SK-N-SH treated with all-trans-retinoic acid at 6 μM for 48 hours (cell line): ENCODE results near the gene PLA2G2F.

Experiments
- CREB5 ChIP-seq: fragments of 250-450 bp; sonication (Bioruptor Pico); IDR thresholded peaks from 2 replicates; pipeline ENCODE4 v1.5.1; 2020; ENCODE audit warnings: low read depth, mild to moderate bottlenecking, moderate library complexity
- CSRNP3 ChIP-seq: fragments of 250-450 bp; sonication (Bioruptor Pico); IDR thresholded peaks from 2 replicates; pipeline ENCODE4 v1.5.1; 2021; ENCODE audit warnings: mild to moderate bottlenecking, moderate library complexity
- PATZ1 ChIP-seq: fragments of 250-450 bp; sonication (Bioruptor Pico); IDR thresholded peaks from 2 replicates; pipeline ENCODE4 v1.8.0; 2020; ENCODE audit warnings: mild to moderate bottlenecking, moderate library complexity, borderline replicate concordance
- POU6F1 ChIP-seq: fragments of 250-450 bp; sonication (Bioruptor Pico); IDR thresholded peaks from 2 replicates; pipeline ENCODE4 v1.8.0; 2021; ENCODE audit warnings: low read depth, mild to moderate bottlenecking, moderate library complexity, borderline replicate concordance
- PPARA ChIP-seq: fragments of 250-450 bp; sonication (Bioruptor Pico); IDR thresholded peaks from 2 replicates; pipeline ENCODE4 v1.5.0; 2020; ENCODE audit warnings: mild to moderate bottlenecking, borderline replicate concordance
- TOX ChIP-seq: fragments of 250-450 bp; sonication (Bioruptor Pico); IDR thresholded peaks from 2 replicates; pipeline ENCODE4 v1.8.0; 2021; ENCODE audit warnings: mild to moderate bottlenecking, moderate library complexity, borderline replicate concordance
- ZNF8 ChIP-seq: fragments of 450-650 bp; formaldehyde crosslinking; IDR thresholded peaks from 2 replicates; pipeline ENCODE4 v1.5.0; 2020; ENCODE audit warnings: mild to moderate bottlenecking, moderate library complexity

GRCh38 chr1:20125100-20125499 lies 14.0 kb upstream of the PLA2G2F start:
- no peak for TF ChIP-seq ZNF8 (CRISPR knock-in tag)
- TF ChIP-seq POU6F1 (CRISPR knock-in tag), result no peak
- no peak for TF ChIP-seq PPARA (CRISPR knock-in tag)
- no peak for TF ChIP-seq CREB5 (CRISPR knock-in tag)
- TF ChIP-seq TOX, result no peak
- no peak for TF ChIP-seq CSRNP3 (CRISPR knock-in tag)
- no peak for TF ChIP-seq PATZ1
